Neuronal stem cell (in vitro differentiated cells): Measurements from ENCODE around the gene COA5.
A peak's percentile ranks its signal among the peaks of the same experiment; 100 is the strongest.

Experiments
- DNase-seq: peaks from one replicate; pipeline ENCODE4 v3.0.0-alpha.2; 2013; ENCODE audit warnings: low spot score
- H2AFZ ChIP-seq: one replicate; pipeline ENCODE4 v1.6.1; 2013; ENCODE audit warnings: mild to moderate bottlenecking, low read length, inconsistent platforms
- H2AK5ac ChIP-seq: 2 replicates; pipeline ENCODE4 v1.6.1; 2013; ENCODE audit warnings: low read depth, mild to moderate bottlenecking, inconsistent platforms, low read length, moderate library complexity, mixed read lengths
- H2BK120ac ChIP-seq: 2 replicates; pipeline ENCODE4 v1.6.1; 2013; ENCODE audit warnings: low read depth, mild to moderate bottlenecking, inconsistent platforms, low read length, moderate library complexity, mixed read lengths
- H2BK12ac ChIP-seq: one replicate; pipeline ENCODE4 v1.6.1; 2013; ENCODE audit warnings: low read length, inconsistent platforms
- H2BK15ac ChIP-seq: 2 replicates; pipeline ENCODE4 v1.6.1; 2013; ENCODE audit warnings: mild to moderate bottlenecking, low read length, inconsistent platforms, mixed read lengths
- H2BK5ac ChIP-seq: one replicate; pipeline ENCODE4 v1.6.1; 2013; ENCODE audit warnings: inconsistent platforms, mild to moderate bottlenecking, low read length, moderate library complexity
- H3K14ac ChIP-seq: one replicate; pipeline ENCODE4 v1.6.1; 2013; ENCODE audit warnings: low read length, inconsistent platforms
- H3K18ac ChIP-seq: 2 replicates; pipeline ENCODE4 v1.6.1; 2013; ENCODE audit warnings: low read length, inconsistent platforms
- H3K23ac ChIP-seq: 2 replicates; pipeline ENCODE4 v1.6.1; 2013; ENCODE audit warnings: low read depth, mild to moderate bottlenecking, mixed read lengths, low read length, inconsistent platforms; ENCODE audit not compliant: poor library complexity
- H3K27ac ChIP-seq: replicated peaks from 3 replicates; pipeline ENCODE4 v1.5.1; 2013; ENCODE audit warnings: low read length, inconsistent platforms
- H3K27me3 ChIP-seq, 3 experiments: 2 replicates each; pipeline ENCODE4 v1.6.1; 2013; ENCODE audit warnings: low read length in 3 of 3, mild to moderate bottlenecking in 2 of 3, inconsistent platforms in 1 of 3, low read depth in 1 of 3, mixed read lengths in 1 of 3, moderate library complexity in 1 of 3; ENCODE audit not compliant: control insufficient read depth in 3 of 3, insufficient read depth in 3 of 3
- H3K36me3 ChIP-seq, 2 donors: replicated peaks in 1 of 2; 2 replicates each; pipeline ENCODE4 v1.6.1; 2013; ENCODE audit warnings: low read length in 2 of 2; ENCODE audit not compliant: control insufficient read depth in 2 of 2, insufficient read depth in 2 of 2
- H3K4ac ChIP-seq: 2 replicates; pipeline ENCODE4 v1.6.1; 2013; ENCODE audit warnings: inconsistent platforms, mild to moderate bottlenecking, low read length, moderate library complexity
- H3K4me1 ChIP-seq, 2 donors: 1 replicate in 1 of 2; 2 replicates in 1 of 2; pipeline ENCODE4 v1.6.1; 2013; ENCODE audit warnings: low read length in 2 of 2, low read depth in 1 of 2; ENCODE audit not compliant: control insufficient read depth in 2 of 2, insufficient read depth in 1 of 2
- H3K4me2 ChIP-seq: one replicate; pipeline ENCODE4 v1.6.1; 2013; ENCODE audit warnings: mild to moderate bottlenecking, low read length, inconsistent platforms; ENCODE audit not compliant: insufficient read depth, poor library complexity, severe bottlenecking
- H3K4me3 ChIP-seq, 2 donors: 2 replicates each; pipeline ENCODE4 v1.5.1; 2013; ENCODE audit warnings: low read length in 2 of 2, mild to moderate bottlenecking in 2 of 2, inconsistent platforms in 1 of 2, moderate library complexity in 1 of 2
- H3K79me1 ChIP-seq: one replicate; pipeline ENCODE4 v1.6.1; 2013; ENCODE audit warnings: low read depth, mild to moderate bottlenecking, inconsistent platforms, low read length, moderate library complexity
- H3K9ac ChIP-seq: one replicate; pipeline ENCODE4 v1.6.1; 2013; ENCODE audit warnings: mild to moderate bottlenecking, low read depth, low read length, inconsistent platforms; ENCODE audit not compliant: poor library complexity
- H3K9me3 ChIP-seq, 2 donors: replicated peaks in 1 of 2; 2 replicates each; pipeline versions ENCODE3 to v1.6.1; 2013; ENCODE audit warnings: low read length in 2 of 2, mild to moderate bottlenecking in 2 of 2, inconsistent platforms in 1 of 2, low read depth in 1 of 2, mixed read lengths in 1 of 2, moderate library complexity in 1 of 2; ENCODE audit not compliant: control insufficient read depth in 2 of 2, insufficient read depth in 1 of 2
- H4K8ac ChIP-seq: one replicate; pipeline ENCODE4 v1.6.1; 2013; ENCODE audit warnings: low read depth, mild to moderate bottlenecking, inconsistent platforms, low read length, moderate library complexity
- H4K91ac ChIP-seq: one replicate; pipeline ENCODE4 v1.6.1; 2013; ENCODE audit warnings: low read length, low read depth, mild to moderate bottlenecking, inconsistent platforms; ENCODE audit not compliant: poor library complexity
- WGBS, 2 donors: extraction: QIAGEN DNeasy Blood & Tissue Kit; methylation state at CpG; one replicate each; pipeline ENCODE4 v1.1.7; 2013; ENCODE audit warnings: missing lambda C conversion rate in 2 of 2, mixed read lengths in 1 of 2; ENCODE audit not compliant: insufficient read length in 2 of 2, insufficient replicate concordance in 1 of 2; ENCODE audit errors: extremely low coverage in 2 of 2; 5-methylcytosine and 5-hydroxymethylcytosine counted together

Gene COA5

DNA sequence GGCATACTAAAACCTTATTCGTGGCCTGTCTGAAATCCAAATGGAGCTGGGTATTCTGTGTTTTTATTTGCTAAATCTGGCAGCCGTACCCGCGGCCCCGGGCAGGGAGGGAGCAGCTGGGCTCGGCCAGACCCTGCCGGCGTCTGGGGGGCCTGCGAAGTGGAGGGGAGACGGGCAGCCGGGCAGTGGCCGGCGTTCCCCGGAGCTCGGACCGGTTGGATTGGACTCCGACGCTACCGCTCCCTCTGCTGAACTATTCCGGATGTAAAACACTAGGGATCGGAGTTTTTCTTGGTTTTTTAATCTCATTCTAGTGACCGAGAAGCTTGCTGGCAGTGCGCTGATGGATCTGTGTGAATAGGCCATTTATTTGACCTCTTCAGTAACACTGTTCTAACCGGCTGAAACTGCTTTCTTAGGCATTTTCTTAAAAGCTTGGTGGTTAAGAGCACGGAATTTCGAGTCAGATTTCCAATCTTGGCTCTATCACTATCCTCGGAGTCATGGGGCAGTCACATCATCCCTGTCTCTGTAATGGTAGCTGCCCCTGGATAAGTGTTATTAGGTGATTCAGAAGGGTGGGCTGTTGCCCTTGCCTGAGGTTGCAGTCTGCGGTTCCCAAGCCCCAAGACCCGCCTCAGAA lies 771 bp upstream of the COA5 start:
- Histone ChIP-seq H3K4me3 (peak overlapping the region; percentile 93 to 98), H3K79me1 (peaks cover 4% of the 10 kb centered on the region), H3K18ac (peak overlapping the region; percentile 75), H3K4ac (no peak overlapping the region), H3K14ac (no peak overlapping the region), H3K4me1 (peaks cover 11 to 19% of the 10 kb centered on the region in 2 donors), H2BK5ac (peak overlapping the region; percentile 68), H4K91ac (no peak overlapping the region), H3K4me2 (peak overlapping the region; percentile 73), H4K8ac (no peak overlapping the region), H2BK120ac (no peak overlapping the region), H2BK12ac (no peak overlapping the region), H3K36me3 (peaks cover 12 to 60% of the 10 kb centered on the region in 2 donors), H3K9ac (peak overlapping the region; percentile 95), H2BK15ac (no peak overlapping the region), H3K27ac (peak overlapping the region; percentile 81), H3K23ac (peak overlapping the region; percentile 99), H2AK5ac (peak overlapping the region; percentile 47), H2AFZ (peak overlapping the region; percentile 98), H3K9me3 (no peaks in the 10 kb centered on the region), H3K27me3 (no peaks in the 10 kb centered on the region)
- WGBS, 2 donors = no CpG with 5 or more reads among the region's 29 CpGs
- DNase-seq = no peak

DNA sequence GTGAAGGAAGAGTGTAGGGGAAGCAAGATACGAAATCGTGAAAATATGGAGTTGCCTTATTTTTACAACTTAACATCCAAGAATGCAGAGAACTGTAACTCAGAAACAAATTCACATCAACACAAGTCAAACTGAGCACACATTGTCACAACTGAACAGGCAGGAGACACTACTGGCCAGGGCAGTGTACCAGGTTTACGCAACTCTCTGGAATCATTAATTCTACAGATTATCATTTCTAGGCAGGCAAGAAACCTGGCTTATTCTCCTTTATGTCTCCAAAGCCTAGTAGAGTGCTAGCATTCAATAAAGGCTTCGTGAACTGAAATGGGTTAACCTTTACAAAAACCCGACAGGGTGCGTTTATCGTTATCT lies 584 bp downstream of the COA5 start:
- no peaks in the 10 kb centered on the region for H3K9me3 ChIP-seq
- H4K91ac ChIP-seq = no peak overlapping the region
- no CpG with 5 or more reads among the region's 7 CpGs for WGBS, 2 donors
- no peaks in the 10 kb centered on the region for H3K27me3 ChIP-seq
- no peak overlapping the region for H4K8ac ChIP-seq
- H2AFZ ChIP-seq = peak overlapping the region; percentile 98
- no peak overlapping the region for H3K23ac ChIP-seq
- H3K18ac ChIP-seq = peak overlapping the region; percentile 98
- H3K9ac ChIP-seq = peak overlapping the region; percentile 100
- H2BK5ac ChIP-seq = peak overlapping the region; percentile 68
- no peak overlapping the region for H2BK12ac ChIP-seq
- H3K4ac ChIP-seq = no peak overlapping the region
- peaks cover 4% of the 10 kb centered on the region for H3K79me1 ChIP-seq
- H3K4me3 ChIP-seq = peak overlapping the region; percentile 93 to 98
- no peak overlapping the region for H2BK15ac ChIP-seq
- H3K27ac ChIP-seq = peak overlapping the region; percentile 84
- no peak overlapping the region for H2AK5ac ChIP-seq
- DNase-seq = no peak
- peak overlapping the region; percentile 45 for H3K4me2 ChIP-seq
- no peak overlapping the region for H3K14ac ChIP-seq
- H3K4me1 ChIP-seq = peaks cover 11 to 19% of the 10 kb centered on the region in 2 donors
- peaks cover 4 to 57% of the 10 kb centered on the region in 2 donors for H3K36me3 ChIP-seq
- no peak overlapping the region for H2BK120ac ChIP-seq

DNA sequence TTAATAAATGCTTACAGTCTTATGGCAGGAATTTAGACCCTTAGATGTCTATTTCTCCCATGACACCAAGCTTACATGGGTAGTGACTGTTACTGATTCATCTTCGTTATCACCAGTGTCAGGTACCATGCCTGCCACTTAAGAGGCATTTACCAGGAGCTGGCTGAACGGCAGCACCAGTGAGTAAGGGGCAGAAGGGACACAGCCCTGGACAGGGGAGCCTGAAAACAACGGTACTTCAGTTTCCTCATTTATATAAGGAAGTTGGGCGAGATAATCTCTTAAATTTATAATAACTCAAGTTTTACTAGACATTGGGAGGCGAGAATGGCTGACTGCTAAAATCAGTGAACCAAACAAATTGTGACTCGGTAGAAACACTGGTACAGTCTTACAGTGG lies 1.2 kb downstream of the COA5 start:
- H2BK15ac ChIP-seq = no peak overlapping the region
- peaks cover 11 to 19% of the 10 kb centered on the region in 2 donors for H3K4me1 ChIP-seq
- WGBS, 2 donors = no CpG with 5 or more reads among the region's 6 CpGs
- no peak overlapping the region for H4K8ac ChIP-seq
- H3K27me3 ChIP-seq = no peaks in the 10 kb centered on the region
- H3K23ac ChIP-seq = no peak overlapping the region
- peak overlapping the region; percentile 45 for H3K4me2 ChIP-seq
- no peak overlapping the region for H3K14ac ChIP-seq
- peak overlapping the region in 1 of 2 donors; percentile 93 for H3K4me3 ChIP-seq
- H3K79me1 ChIP-seq = peaks cover 4% of the 10 kb centered on the region
- no peak overlapping the region for H2AFZ ChIP-seq
- H3K9ac ChIP-seq = no peak overlapping the region
- H2BK5ac ChIP-seq = no peak overlapping the region
- no peak for DNase-seq
- H3K27ac ChIP-seq = no peak overlapping the region
- no peak overlapping the region for H4K91ac ChIP-seq
- no peak overlapping the region for H2AK5ac ChIP-seq
- H2BK120ac ChIP-seq = no peak overlapping the region
- H3K18ac ChIP-seq = no peak overlapping the region
- no peak overlapping the region for H3K4ac ChIP-seq
- H3K9me3 ChIP-seq = no peaks in the 10 kb centered on the region
- H2BK12ac ChIP-seq = no peak overlapping the region
- peaks cover 4 to 57% of the 10 kb centered on the region in 2 donors for H3K36me3 ChIP-seq

DNA sequence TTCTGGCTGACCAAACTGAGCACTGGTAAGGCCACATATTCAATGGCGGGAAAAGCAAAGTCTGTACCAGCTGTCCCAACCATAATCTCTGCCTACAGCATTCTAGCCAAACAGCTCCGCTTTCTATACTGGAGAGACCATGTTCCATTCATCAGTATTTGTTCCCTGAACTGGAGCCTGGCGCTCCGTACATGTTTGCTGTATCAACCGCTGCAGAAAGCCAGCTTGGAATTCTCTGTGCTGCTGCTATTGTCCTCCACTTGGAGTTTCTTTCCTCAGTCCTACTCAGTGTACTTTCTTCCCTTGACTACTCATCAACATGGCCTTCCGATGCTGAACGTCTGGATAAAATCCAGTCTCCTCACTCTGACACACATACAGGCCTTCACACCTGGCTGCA lies 1.9 kb downstream of the COA5 start:
- H3K9me3 ChIP-seq = no peaks in the 10 kb centered on the region
- no peak overlapping the region for H3K23ac ChIP-seq
- WGBS, 2 donors = no CpG with 5 or more reads among the region's 7 CpGs
- H3K27me3 ChIP-seq = no peaks in the 10 kb centered on the region
- DNase-seq = no peak
- H3K4ac ChIP-seq = no peak overlapping the region
- H3K27ac ChIP-seq = no peak overlapping the region
- H3K4me3 ChIP-seq = no peak overlapping the region
- H2AK5ac ChIP-seq = no peak overlapping the region
- no peak overlapping the region for H3K18ac ChIP-seq
- no peak overlapping the region for H3K14ac ChIP-seq
- H4K91ac ChIP-seq = no peak overlapping the region
- H2BK15ac ChIP-seq = no peak overlapping the region
- H3K36me3 ChIP-seq = peaks cover 5 to 58% of the 10 kb centered on the region in 2 donors
- no peak overlapping the region for H3K4me2 ChIP-seq
- H3K9ac ChIP-seq = no peak overlapping the region
- H2BK120ac ChIP-seq = no peak overlapping the region
- no peak overlapping the region for H2BK12ac ChIP-seq
- no peak overlapping the region for H2BK5ac ChIP-seq
- H3K79me1 ChIP-seq = peaks cover 4% of the 10 kb centered on the region
- H3K4me1 ChIP-seq = peaks cover 11 to 19% of the 10 kb centered on the region in 2 donors
- H2AFZ ChIP-seq = no peak overlapping the region
- H4K8ac ChIP-seq = no peak overlapping the region
